GM18520 (cell line): ENCODE results near the gene ARL6.
A peak's percentile ranks its signal among the peaks of the same experiment; 100 is the strongest.

Source experiments
- ATAC-seq: cut with Tn5 transposase; IDR thresholded peaks from one replicate; pipeline ENCODE4 v1.9.1; 2021; ENCODE audit not compliant: unreplicated experiment

The ARL6 gene, protein sequence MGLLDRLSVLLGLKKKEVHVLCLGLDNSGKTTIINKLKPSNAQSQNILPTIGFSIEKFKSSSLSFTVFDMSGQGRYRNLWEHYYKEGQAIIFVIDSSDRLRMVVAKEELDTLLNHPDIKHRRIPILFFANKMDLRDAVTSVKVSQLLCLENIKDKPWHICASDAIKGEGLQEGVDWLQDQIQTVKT

DNA sequence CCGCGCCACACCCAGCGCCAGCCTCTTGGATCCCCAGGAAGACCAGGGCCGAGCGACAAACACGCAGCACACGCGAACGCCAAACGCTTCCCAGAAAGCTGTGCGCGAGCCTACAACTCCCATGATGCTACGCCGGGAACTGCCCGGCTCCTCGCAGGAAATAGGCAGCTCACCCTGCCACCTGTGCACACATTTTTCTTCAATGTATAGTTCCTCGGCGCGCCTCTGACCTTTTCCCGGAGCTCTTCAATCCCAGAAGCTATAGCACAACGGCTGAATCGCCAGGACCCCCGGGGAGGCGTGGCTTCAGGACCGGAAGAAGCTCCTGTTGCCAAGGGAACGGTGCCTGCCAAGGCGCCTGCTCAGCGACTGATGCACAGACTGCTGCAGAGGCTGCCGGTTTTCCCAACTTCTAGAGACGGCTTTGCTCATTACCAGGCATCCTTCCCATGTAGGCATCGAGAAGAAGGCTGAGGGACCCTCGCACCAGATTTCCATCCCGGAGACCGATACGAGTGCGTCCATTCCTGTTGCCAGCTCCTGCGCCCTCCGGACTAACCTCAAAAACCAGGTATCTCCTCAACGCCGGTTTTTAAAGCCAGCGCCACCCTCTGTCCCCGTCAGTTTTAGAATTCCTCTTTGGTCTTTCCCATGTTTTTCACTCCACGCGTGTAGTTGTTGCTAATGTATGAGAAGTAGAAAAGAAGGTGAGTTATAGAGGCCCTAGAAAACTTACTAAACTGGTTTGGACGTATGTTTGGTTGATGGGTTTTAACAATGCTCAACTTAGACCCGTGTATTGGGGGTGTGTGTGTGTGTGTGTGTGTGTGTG is at the start of gene ARL6:
TSS of gene ARL6 (plus strand) at position 352 of the 832 bp plus-strand sequence. CDS start 3,350 bp downstream, outside the sequence.
- ATAC-seq = peak; percentile 91

DNA sequence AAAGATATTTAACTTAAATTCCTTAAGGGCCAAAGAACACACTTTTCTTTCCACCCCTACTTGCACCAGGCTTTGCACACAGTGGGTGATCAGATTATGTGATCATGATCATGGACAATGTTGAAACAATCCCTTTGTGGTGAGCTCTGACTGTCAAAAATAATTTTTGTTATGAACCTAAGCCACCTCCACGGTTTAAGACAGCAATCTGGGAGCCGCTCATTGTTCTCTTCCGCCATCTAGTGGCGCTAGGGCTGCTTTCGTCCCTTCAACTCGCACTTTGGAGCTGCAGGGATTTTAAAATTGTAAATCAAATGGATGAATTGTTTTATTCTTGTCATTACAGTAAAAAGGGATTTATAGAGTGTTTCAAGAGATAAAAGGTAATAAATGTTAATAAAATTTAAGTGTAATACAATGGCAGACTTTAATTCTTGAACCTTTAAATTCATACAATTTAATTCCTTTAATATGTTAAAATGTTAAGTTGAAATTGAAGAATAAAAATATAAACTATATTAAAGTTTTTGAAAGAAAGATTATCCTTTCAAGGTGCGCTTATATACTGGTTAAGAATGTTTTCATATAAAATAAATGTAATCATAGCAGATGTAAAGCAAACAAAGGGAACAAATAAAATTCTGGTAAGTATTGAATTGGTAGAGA is 45.3 kb upstream of the ARL6 start:
- ATAC-seq = peak; percentile 91

DNA sequence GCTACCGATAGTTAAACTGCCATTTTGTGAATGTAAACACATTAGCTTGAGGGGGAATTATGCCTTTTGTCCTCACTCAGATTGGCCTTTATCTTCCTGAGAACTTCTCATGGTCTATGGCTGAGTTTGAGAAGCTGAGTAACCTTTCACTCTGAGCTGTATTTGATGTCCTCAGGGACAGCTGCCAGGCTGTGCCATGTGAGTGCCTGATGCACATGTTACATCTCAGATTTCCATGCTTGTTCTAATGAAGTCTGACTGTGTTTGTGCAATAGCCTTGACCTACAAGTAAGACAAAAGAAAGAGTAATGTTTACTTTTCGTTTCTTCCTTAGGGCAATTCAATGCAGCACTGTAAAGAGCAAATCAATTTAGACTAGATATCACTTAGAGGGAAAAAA is 44.1 kb upstream of the ARL6 start:
- ATAC-seq = no peak

DNA sequence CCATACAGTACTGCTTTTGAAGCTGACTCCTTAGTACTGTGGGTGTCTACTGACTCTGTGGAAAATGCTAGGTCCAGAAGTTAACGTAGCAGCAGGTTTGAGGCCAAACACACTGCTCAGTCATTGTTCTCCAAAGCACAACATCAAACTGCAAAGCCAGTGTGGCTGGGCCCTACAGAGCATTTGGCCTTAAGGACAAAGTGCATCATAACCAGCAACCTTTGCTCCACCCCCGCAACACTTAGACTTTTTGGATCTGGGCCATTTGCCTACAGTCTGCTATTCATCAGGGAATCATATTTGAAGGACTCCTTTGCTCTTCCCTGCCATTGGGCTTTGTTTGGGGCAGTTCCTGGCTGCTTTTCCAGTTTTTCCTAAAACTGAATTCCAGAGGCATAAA is 43.1 kb upstream of the ARL6 start:
- ATAC-seq = no peak

DNA sequence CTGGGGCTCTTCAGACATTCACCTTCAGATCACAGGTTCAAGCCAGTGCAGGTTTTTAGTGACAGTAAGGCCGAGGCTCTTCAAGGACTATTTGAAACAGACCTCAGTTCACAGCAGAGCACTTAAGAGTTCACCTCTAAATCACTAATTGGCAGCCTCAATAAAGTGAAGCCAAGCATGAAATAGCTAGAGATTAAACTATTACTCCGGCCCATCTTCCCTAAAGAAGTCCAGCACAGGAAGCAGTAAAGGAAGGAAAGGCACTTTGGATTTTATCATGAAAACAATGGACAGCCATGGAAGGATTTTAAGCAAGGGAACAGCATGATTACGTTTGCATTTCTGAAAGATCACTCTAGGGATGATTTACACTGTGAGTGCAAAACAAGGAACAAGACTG is 27.6 kb upstream of the ARL6 start:
- ATAC-seq = no peak

DNA sequence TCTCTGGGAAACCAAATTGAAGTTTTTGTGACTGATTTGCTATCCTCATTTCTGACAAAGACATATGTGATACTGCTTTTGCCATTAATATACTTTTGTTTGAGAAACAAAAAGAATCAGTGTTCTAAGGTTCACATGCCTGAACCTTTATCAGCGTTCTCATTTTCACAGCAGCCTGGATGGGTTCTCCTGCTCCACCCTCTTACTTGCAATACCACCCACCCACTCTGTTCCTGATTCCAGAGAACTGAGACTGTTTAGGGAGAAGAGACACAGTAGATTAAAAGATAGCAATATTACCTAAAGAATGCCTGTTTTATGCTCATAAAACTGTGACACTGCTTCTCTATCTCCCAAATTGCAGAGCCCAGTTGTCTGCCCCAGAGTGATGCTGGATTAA is 25.8 kb upstream of the ARL6 start:
- ATAC-seq = no peak

DNA sequence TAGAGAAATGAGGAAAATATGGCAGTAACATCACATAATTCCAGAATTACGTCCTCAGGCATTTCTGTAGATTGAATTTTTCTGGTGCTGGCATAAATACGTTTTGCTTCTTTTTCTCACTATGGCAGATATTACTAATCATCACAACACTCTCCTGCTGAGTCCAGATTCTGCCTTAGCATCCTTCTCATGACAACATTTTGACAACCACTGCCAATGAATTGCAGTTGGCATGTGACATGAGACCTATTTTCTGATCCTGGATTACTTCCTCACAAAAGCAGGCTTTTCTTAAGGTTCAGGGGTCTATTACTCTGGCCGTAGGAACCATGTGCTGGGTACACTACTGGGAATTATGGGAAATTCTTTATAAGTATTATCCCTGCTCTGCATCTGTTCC is 22.5 kb upstream of the ARL6 start:
- ATAC-seq = no peak

DNA sequence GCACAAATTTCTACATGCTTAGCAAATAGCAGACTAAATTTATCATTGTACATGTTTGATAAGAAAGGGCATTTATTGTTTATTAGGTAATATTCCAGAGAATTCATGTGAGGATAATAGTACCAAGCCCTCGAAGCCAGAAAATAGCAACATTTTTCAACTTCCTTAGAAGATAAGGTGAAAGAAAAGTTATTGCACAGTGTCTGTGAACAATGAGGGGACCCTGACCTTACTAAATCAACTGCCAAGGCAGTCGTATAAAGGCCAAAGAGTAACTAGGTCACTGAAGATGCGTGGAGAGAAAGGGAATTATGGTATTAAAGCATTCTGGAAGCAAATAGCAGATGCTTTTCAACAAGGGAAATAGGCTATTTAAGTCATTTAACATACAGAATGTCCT is 20.3 kb upstream of the ARL6 start:
- no peak for ATAC-seq

DNA sequence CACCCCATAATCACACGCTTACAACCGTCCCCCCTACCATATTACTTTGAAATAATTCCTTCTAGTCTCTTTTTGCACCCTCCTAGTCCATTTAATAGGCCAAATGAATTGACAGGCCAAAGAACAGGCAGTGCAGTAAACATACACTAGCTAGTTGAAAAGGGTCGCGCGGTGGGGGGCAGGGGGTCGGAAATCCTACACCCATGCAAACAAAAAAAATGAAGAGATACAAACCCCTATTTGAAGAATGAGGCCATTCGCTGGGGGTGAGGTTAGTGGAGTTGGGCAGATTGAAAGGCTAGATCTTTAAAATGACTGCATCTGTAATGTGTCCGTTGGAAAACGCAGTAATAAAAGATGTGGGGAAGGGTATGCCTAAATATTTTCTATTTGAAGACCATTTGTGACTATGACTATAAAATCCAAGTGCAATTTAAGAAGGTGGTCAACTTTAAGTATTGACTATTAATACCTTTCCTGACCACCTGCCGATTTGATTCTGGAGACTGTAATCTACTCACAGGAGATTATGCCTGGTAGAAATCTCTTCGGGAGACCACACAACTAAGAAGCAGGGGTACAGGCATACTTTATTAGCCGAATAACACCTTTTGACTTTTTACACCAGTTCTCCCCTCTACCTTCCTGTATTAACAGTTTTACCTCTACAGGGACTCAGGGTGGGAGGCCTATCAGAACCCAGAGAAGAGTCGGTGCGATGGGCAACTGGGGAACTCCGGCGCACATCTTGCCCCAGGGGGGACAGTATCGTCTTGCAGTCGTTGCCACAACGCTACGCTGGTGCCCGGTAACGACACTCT is 762 bp upstream of the ARL6 start:
- ATAC-seq = no peak

DNA sequence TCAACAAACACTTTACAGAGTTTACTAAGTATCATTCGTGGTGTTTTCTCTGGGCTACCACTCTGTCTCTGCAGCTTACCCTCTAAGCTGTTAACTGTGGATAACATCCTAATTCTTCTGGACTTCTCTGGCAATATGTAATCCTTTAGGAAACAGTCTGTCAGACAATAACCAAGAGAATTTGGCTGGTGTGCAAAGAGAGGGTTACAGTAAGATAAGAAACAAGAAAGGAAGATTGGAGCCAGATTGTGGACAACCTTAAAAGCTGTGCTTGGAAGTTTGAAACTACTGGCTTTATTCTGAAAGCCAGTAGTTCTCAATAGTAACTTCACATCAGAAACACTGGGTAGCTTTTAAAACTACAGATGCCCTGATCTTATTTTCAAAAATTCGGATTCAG is 778 bp downstream of the ARL6 start:
- ATAC-seq = no peak

DNA sequence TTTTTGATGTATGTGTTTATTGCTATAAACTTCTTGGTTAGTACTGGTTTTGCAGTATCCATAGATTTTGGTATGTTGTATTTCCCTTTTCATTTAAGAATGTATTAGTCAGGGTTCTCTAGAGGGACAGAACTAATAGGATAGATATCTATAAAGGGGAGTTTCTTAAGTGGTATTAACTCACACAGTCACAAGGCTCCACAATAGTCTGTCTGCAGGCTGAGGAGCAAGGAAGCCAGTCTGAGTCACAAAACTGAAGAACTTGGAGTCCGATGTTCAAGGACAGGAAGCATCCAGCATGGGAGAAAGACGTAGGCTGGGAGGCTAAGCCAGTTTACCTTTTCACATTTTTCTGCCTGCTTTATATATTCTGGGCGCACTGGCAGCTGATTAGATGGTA is 8.4 kb downstream of the ARL6 start:
- ATAC-seq = no peak

DNA sequence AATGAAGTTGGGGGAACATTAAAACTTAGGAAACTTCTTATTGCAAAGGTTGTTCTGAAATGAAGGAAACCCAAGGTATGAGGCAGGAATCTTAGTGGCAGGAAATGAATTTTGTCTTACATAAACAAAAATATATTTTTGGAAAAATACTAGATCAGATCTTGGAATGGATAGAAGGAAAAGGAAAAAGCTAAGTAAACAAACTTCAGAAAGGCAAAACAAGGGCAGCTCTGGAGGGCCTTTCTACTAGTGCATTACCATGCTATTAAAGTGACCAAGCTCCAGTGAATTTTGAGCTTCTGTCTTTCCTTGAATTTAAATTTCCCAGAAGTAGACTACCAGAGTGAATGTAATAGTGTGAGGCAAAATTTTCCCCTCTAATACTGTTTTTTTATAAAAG is 13.6 kb downstream of the ARL6 start:
- no peak for ATAC-seq

DNA sequence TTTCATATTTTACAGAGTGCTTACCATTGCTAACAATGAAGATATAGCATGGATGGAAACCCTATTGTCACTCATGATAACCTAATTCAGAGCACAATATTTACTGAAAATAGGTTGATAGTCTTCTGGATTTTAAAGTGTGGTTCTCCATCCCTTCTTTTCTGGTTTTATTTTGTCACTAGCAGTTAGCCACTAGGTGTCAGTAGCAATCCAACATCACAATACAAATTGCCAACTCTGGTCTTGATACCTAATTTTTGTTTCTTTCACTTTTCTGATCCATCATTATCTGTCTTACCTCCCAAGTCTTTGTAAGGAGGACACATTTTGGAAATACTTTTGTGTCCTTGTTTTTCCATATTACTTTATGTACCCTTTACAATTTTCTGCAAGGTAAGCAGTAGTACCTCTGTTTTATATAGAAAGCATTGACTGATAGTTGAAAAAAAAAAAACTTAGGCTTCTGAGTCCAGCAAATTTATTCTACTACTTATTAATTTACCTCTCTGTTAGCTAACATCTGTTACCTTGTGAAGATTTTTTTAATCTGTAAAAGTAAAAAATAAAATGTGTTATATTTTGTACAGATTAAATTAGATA is 29.0 kb downstream of the ARL6 start:
- peak; percentile 57 for ATAC-seq

DNA sequence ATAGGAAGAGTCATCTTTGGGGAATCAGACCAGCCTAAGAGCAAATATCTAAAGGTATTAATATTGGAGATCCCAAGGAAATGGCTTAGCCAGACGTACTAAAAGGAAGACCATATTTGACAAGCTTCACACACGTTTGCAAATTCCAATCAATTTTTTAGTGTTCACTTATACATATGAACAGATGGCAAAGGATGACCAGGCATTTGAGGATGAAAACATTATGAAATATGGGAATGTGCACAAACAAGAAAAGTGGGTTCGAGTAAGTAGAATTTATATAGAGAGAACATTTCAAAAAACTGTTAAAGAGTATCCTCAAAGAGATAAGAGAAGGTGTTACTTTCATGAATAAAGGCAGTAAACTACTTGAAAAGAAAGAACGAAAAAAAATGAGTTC is 31.4 kb downstream of the ARL6 start:
- no peak for ATAC-seq

DNA sequence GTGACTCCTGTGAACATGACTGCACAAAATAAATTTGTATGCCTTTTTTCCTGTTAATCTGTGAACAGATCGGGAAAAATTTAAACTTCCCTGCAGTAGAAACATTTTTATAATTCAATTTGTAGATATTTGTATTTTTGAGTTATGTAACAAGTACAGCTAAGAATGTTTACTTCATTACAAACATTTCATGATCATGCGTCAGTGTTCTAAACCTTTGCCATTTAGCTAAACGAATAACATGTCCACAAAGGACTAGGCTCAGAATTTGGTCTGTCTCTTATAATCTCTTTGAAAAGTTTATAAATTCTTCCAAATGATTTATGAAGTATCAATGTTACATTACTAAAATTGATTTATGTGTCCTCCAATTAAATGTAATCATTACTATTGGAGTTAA is 39.9 kb downstream of the ARL6 start:
- ATAC-seq = no peak

DNA sequence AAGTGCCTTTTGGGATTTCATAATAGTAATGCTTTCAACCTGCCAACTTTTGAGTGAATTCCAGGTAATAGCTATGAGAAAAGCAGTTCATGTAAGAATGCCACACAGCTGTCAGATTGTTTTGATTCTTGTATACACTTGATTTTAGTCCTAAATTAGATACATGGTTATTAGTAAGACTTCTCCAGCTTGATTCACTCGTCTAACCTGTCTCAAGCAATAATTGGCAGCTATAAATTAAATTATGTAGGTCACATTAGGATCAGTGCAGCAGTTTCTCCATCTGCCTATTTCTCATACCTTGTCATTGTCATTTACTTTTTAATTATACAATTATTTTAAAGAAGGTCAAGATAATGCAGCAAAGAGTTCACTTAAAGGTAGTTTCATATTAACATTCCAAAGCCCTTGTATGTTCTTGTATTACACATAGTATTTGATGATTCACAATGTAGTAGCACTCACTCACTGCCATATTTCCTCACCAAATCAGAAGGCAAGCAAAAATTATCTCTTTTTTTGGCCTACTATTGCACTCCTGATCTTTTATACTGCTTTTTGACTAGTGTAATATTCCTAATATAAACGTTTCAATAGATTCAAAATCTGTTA is 46.3 kb downstream of the ARL6 start:
- ATAC-seq = no peak

DNA sequence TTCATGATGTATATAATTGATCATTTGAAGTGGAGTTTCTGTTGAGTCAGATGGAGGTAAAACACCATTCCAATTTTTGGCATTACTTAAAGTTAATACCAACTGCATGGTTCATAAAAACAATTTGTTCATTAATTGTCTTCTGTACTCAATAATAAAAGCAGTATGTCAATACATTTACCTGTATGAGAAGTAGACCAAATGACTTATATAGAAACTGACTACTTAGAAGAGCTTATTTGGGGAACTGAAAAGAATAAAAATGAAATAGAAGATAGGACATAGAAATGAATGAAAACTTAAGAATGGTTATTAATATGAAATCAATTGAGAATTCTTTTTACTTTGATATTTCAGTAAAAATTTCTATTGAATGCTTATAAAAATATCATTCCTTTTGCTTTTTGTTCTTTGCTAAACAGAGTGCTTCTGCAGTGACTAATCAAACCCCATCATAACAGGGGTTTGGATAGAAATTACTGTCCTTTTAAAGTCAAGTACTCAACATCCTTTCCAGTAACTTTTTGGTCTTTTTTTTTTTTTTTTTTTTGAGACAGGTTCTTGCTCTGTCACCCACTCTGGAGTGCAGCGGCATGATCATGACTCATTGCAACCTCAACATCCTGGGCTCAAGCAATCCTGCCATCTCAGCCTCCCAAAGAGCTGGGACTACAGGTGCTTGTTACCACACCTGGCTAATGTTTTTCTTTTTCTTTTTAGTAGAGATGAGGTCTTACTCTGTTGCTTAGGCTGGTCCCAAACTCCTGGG is 50.8 kb downstream of the ARL6 start:
- no peak for ATAC-seq

DNA sequence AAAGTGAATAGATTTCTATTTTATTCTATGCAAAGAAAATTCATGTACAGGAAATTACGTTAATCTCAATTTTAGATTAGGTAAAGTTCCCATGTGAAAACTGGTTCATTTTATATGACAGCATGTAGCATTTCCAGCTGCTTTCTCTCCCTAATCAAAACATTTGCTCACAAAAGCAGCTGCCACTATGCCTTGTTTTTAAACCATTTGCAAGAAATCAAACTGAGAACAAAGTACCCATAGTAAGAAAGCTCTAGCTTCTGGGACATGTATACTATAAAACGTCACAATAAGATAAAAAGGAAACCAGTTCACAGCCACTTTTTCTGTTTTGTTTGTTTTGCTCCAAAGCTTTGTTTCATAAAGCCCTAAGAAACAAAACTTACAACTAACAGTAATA is 52.3 kb downstream of the ARL6 start:
- no peak for ATAC-seq

DNA sequence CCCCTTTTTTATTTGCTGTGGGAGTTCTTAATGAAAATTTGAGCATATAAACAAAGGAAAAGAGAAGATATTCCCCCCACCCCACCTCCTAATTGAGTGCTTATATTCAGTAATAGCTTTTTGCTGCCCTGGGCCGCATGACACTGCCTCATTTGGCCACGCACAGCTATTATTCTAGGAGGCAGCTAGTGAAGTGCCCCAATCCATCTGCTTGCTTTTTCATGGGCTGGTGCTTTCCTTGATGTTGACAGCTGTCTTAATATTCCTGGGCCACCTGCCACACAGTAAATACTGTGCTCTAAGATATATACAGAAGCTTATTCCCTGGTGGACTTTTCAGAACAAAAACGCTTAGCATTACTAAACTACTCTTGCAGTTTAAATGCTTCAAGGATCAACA is 53.4 kb downstream of the ARL6 start:
- no peak for ATAC-seq

DNA sequence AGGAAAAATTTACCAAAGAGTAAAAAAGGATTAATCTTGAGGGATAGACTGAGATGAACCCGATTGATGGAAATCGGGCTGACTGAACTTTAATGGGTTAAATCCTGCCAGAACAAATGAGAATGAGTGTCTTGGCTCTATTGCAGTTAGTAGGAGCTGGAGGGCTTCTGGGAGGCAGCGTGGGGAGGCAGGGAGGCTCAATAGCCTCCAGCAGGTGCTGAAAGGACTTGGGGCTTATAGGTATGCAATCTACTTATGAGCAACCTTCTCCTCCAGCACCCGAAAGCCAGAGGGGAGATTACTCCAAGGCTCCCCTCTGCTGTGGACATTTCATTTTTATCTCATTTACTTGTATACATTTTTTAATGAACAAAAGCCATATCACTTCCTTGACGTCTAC is 56.2 kb downstream of the ARL6 start:
- no peak for ATAC-seq
